HG03280 (cell line): ENCODE measurements around the gene CCR5.
"Not testable (repeated sequence)": the region's sequence is repeated elsewhere in the genome, so short reads cannot be mapped to it uniquely, and the experiment has no call there.

Experiments used
- ATAC-seq: cut with Tn5 transposase; IDR thresholded peaks from one replicate; pipeline ENCODE4 v1.9.1; 2021; ENCODE audit warnings: mild to moderate bottlenecking, moderate library complexity; ENCODE audit not compliant: unreplicated experiment

CCR5 gene

GRCh38 chr3:46383211-46383950 lies 12.6 kb downstream of the CCR5 start:
- ATAC-seq = no peak

GRCh38 chr3:46383951-46384330 lies 13.2 kb downstream of the CCR5 start:
- ATAC-seq = no peak

GRCh38 chr3:46386205-46386604 lies 15.5 kb downstream of the CCR5 start:
- ATAC-seq = no peak

GRCh38 chr3:46388847-46389246 lies 18.1 kb downstream of the CCR5 start:
- ATAC-seq = not testable (repeated sequence)

DNA sequence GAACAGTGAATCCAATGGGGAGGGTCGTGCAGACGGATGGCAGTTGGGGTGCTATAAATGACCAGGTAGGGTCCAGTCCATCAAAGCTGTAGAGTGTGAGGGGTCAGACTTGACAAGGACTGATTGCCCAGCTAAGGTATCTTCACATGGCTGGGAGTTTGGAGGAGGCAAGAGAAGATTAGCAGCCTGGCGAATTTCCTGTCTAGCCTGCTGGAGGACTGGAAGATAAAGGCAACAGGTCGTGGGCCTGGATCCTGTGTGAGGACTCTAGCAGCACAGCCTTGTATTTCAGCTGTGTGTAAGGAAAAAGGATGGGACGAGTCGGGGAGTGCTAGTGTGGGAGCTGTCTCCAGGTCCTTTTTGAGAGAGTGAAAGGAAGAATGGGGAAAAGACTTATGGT lies 18.6 kb downstream of the CCR5 start:
- no peak for ATAC-seq

- ATAC-seq = not testable (repeated sequence)
Measured at GRCh38 chr3:46391526-46391925, 20.8 kb downstream of the CCR5 start.

- no peak for ATAC-seq
Measured at GRCh38 chr3:46393011-46393410, 22.3 kb downstream of the CCR5 start.

- no peak for ATAC-seq
Measured at GRCh38 chr3:46393554-46394434, 23.0 kb downstream of the CCR5 start.

DNA sequence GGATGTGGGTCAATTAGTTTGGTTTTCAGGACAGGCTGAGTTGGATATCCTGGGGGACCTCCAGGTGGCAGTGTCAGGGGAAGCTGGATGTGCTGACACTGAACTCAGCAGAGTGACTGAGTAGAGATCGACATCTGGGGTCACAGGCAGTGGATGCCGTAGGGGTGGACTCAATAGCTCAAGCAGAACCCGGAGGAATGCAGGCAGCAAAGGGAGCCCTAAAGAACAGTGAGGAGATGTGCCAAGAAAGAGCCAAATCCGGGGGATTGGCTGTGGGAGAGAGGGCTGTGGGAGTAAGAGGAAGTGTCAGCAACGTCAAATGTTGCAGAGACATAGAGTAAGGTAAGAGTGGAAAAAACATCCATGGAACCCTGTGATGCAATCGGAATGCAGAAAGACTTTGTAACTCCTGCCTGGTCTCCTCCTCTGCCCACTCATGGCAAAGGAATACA lies 24.5 kb downstream of the CCR5 start:
- no peak for ATAC-seq

GRCh38 chr3:46395766-46396530 lies 25.2 kb downstream of the CCR5 start:
- ATAC-seq = no peak

DNA sequence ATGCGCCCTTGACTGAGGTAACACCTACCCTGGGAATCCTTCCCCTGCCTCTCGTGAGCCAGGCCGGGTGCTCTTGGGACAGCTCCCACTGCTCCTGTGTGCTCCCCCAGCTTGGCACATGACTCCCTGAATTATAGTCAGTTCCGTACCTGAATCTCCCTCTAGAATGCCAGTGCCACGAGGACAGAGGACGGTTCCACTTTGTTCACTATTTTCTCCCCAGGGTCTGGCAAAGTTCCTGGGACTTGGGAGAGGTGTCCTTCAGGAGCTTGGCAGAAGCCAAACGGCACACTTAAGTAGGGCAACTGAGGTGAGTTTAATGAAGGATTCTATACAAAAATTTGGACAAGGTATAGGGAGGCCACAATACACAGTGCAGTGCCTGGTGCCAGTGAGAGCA lies 26.4 kb downstream of the CCR5 start:
- no peak for ATAC-seq

DNA sequence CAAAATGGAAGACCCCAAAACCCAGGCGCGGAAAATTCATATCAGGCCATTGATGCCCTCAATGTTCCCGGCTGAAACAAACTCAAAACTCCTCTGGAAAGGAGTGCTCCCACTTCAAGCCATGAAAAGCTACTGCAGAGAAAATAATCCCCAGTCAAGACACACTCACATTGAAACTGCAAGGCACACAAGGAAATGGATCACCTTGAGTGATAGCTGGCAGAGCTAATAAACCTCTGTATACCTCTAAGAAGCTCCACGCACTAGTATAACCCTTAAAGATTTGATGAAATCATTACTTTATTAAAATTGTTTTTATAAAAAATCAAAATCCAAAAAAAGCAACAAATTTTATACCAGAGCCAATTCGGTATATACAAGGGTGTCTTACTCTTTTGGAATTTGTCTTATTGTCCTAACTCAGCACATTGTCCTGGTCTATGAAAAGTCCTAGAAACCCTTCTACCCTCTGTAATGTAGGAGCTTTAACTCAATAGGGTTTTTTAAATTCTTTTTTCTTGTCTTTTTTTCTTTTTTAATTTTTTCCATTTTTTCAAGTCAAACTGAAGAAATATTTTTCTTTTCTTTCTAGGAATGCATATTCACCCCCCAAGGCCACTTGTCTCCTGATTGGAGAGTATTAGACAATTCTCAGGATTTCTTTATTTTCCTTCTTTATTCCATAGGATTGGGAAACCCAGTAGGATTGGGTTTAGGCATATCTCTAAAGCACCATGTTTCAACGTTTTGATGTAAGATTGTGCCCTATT lies 27.6 kb downstream of the CCR5 start:
- no peak for ATAC-seq

GRCh38 chr3:46399098-46399497 lies 28.4 kb downstream of the CCR5 start:
- ATAC-seq = no peak

DNA sequence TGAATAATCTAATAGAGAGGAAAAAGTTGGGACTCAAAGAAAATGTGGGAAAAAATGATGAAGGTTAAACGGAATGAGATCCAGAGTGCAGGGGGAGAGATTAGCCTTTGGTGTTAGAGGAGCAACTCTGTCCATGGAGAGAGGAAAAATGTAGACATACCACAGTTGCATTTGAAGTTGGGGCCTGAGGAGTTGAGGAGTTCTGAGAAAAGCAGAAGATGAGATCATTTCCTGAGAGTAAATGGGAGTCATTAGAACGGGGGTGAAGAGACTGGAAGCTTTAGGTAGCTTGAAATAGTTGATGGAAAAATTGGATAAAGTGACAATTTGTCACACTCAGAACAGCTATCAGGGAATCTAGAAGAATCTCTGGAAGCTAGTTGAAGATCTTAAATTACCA lies 28.8 kb downstream of the CCR5 start:
- ATAC-seq = no peak

DNA sequence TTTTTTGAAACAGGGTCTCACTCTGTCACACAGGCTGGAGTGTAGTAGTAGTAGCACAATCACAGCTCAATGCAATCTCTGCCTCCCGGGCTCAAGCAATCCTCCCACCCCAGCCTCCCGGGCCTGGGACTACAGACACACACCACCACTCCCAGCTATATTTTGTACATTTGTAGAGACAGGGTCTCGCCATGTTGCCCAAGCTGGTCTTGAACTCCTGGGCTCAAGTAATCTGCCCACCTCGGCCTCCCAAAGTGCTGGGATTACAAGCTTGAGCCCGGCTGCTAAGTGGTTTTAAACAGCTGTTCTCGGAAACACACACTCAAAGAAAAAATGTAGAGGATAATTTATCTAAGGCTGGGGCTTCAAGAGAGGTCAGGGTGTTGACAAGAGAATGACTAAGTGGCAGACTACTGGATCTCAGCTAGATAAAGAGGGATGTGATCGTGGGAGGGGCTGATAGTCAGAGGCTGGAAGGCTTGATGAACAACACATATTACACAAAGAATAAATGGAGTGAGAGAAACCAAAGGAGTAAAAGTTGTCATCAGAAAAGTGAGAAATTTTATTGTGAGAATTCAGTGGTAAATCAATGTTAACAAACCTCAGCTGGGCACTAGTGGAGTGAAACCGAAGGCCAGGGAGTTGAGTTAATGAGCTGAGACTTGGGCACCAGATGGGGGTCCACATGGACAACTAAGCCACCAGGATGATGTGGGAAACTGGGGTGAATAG lies 29.4 kb downstream of the CCR5 start:
- ATAC-seq = no peak

GRCh38 chr3:46400846-46401245 lies 30.1 kb downstream of the CCR5 start:
- no peak for ATAC-seq

DNA sequence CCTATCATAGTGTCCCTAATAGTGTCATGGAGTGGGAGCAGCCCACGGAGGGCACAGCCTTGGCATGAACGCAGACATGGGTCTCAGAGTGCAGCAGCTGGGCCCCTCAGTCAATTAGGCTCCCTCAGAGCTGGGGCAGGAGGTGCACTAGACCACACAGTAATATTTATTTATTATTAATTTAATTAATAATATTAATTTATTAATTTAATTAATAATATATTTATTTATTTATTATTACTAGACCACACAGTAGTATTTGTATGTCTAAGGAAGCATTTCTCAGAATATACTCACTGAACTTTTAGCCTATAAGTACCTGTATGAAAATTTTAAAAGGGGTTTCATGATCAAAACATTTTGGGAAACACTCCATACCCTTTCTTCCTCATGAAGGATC lies 30.8 kb downstream of the CCR5 start:
- no peak for ATAC-seq

GRCh38 chr3:46402902-46403301 lies 32.2 kb downstream of the CCR5 start:
- ATAC-seq = not testable (repeated sequence)

DNA sequence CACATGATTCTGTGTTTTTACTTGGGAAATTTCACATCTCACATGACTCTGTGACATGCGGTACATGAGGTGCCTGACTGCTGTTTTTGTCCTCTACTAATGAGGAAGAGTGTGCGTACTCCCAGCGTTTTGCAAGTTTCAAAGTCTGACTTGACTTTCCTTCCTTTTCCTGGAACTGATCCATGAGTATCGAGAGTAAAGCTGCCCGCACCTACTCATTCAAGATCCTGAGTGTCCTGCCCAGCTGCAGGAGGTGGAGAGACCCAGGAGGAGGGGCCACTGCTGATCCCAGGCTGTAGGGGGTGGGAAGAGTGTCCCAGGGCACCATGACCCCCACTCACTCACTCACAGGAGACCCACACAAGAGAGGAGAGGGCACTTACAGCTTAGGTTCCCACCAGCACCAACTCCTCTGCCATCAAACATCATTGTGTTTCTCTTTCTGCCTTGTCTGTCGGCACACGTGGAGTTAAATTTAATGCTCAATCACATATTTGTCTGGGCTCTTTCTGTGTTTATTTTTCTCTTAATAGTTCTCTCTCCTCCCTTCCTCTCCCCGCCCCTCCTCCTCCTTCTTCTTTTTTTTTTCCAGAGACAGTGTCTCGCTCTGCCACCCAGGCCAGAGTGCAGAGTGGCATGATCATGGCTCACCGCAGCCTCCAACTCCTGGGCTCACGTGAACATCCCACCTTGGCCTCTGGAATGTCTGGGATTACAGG lies 34.7 kb downstream of the CCR5 start:
- no peak for ATAC-seq
